ENCODE measurements around the gene DOCK2. TPM values are rescaled to one million over a fixed set of nuclear protein-coding genes. Genes with fewer than 3 reads are reported as not detected.

The DOCK2 gene
- total RNA-seq, 1 donor from 2014 or later = 13.6 TPM

DNA sequence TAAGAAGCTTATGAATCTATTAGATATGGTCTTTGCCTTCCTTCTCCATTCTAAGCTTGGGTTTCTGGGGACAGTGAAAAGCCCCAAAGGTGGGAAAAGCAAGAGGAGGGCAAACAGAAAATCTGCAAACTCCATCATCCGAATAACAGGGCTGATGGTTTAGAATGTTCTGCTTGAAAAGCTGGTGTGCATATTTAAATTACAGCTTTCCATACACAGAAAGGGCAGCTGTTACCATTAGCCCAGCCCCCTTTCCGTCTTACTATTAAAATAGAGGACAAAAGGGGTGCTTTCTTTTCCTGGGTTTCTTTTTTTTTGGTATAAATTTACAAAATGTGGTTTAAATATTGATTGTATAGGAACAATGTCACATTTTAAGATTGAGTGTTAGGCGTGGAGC lies 321.2 kb downstream of the DOCK2 start:
- no peaks in the 10 kb centered on the region for H3K4me1 ChIP-seq (ENCODE audit: control insufficient read depth in 3 of 3, insufficient read depth in 3 of 3, low read length in 3 of 3)
- H3K4me3 ChIP-seq (ENCODE audit: low read length in 3 of 3) = no peak overlapping the region
- H3K27ac ChIP-seq (ENCODE audit: low read depth, low read length) = no peak overlapping the region
- no peaks in the 10 kb centered on the region for H3K9me3 ChIP-seq (ENCODE audit: control insufficient read depth in 3 of 3, low read length in 3 of 3)
- H3K9ac ChIP-seq (ENCODE audit: low read depth in 1 of 3, low read length in 3 of 3) = no peak overlapping the region
- H3K36me3 ChIP-seq (ENCODE audit: control insufficient read depth in 3 of 3, insufficient read depth in 3 of 3, low read length in 3 of 3) = no peaks in the 10 kb centered on the region
- peaks cover 0 to 7% (median 0%) of the 10 kb centered on the region in 3 donors for H3K27me3 ChIP-seq (ENCODE audit: control insufficient read depth in 3 of 3, insufficient read depth in 3 of 3, low read length in 3 of 3)

DNA sequence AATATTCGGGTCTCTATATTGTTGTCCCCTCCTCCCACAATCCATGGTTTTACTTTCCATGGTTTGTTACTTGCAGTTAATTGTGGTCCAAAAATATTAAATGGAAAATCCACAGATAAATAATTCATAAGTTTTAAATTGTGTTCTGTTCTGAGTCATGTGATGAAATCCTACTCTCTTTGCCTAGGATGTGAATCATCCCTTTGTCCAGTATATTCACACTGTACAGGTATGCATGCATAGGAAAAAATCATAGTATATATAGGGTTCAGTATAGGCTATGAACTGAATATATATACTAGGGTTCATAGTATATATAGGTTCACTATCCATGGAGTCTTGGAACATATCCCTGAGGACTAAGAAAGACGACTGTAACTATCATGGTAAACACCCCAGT lies 323.6 kb downstream of the DOCK2 start:
- Histone ChIP-seq H3K27ac (ENCODE audit: low read depth, low read length) (no peak overlapping the region), H3K4me3 (ENCODE audit: low read length in 3 of 3) (no peak overlapping the region), H3K4me1 (ENCODE audit: control insufficient read depth in 3 of 3, insufficient read depth in 3 of 3, low read length in 3 of 3) (no peaks in the 10 kb centered on the region), H3K9me3 (ENCODE audit: control insufficient read depth in 3 of 3, low read length in 3 of 3) (no peaks in the 10 kb centered on the region), H3K27me3 (ENCODE audit: control insufficient read depth in 3 of 3, insufficient read depth in 3 of 3, low read length in 3 of 3) (peaks cover 0 to 3% (median 0%) of the 10 kb centered on the region in 3 donors), H3K36me3 (ENCODE audit: control insufficient read depth in 3 of 3, insufficient read depth in 3 of 3, low read length in 3 of 3) (no peaks in the 10 kb centered on the region), H3K9ac (ENCODE audit: low read depth in 1 of 3, low read length in 3 of 3) (no peak overlapping the region)

DNA sequence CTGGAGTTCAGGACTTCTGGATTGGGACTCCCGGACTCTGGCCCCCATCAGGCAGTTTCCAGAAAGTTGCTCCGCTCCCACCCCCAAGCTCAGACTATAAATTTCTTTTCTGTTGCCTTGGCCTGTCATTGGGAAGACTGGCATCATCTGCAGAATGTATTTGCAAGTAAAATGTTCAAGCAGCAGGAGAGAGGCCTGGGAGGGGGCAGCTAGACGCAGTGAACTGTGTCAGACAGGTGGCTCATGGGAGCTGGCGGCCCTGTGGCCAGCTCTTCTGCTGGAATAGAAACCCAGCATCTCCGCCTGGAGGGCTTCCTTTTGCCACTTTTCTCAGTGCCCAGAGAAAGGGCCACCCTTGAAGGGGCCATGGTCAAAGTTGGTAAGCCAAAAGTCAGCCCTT lies 327.2 kb downstream of the DOCK2 start:
- no peaks in the 10 kb centered on the region for H3K9me3 ChIP-seq (ENCODE audit: control insufficient read depth in 3 of 3, low read length in 3 of 3)
- H3K9ac ChIP-seq (ENCODE audit: low read depth in 1 of 3, low read length in 3 of 3) = no peak overlapping the region
- peaks cover 0 to 3% (median 0%) of the 10 kb centered on the region in 3 donors for H3K27me3 ChIP-seq (ENCODE audit: control insufficient read depth in 3 of 3, insufficient read depth in 3 of 3, low read length in 3 of 3)
- no peaks in the 10 kb centered on the region for H3K36me3 ChIP-seq (ENCODE audit: control insufficient read depth in 3 of 3, insufficient read depth in 3 of 3, low read length in 3 of 3)
- H3K4me1 ChIP-seq (ENCODE audit: control insufficient read depth in 3 of 3, insufficient read depth in 3 of 3, low read length in 3 of 3) = no peaks in the 10 kb centered on the region
- no peak overlapping the region for H3K4me3 ChIP-seq (ENCODE audit: low read length in 3 of 3)
- no peak overlapping the region for H3K27ac ChIP-seq (ENCODE audit: low read depth, low read length)

DNA sequence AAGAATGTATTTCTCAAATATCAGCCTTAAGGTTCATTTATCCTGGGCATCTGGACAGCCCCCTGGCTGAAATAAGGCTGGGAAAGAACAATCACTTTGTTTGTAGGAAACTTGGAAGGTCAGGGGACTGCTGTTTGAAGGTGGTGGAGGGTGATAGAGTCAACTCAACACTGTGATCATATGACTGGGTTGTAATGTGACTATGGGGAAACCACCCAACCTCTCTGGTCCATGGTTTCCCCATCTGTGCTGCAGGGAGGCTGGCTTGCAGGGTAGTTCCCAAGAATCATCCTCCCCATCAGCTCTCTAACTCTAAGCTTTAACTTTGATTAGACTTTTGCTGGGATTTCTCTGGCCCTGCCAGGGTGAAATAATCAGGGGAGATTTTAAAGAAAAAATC lies 333.3 kb downstream of the DOCK2 start:
- Histone ChIP-seq H3K4me1 (ENCODE audit: control insufficient read depth in 3 of 3, insufficient read depth in 3 of 3, low read length in 3 of 3) (no peaks in the 10 kb centered on the region), H3K36me3 (ENCODE audit: control insufficient read depth in 3 of 3, insufficient read depth in 3 of 3, low read length in 3 of 3) (no peaks in the 10 kb centered on the region), H3K9me3 (ENCODE audit: control insufficient read depth in 3 of 3, low read length in 3 of 3) (no peaks in the 10 kb centered on the region), H3K4me3 (ENCODE audit: low read length in 3 of 3) (no peak overlapping the region), H3K27ac (ENCODE audit: low read depth, low read length) (no peak overlapping the region), H3K9ac (ENCODE audit: low read depth in 1 of 3, low read length in 3 of 3) (no peak overlapping the region), H3K27me3 (ENCODE audit: control insufficient read depth in 3 of 3, insufficient read depth in 3 of 3, low read length in 3 of 3) (peaks cover 0 to 3% (median 0%) of the 10 kb centered on the region in 3 donors)

DNA sequence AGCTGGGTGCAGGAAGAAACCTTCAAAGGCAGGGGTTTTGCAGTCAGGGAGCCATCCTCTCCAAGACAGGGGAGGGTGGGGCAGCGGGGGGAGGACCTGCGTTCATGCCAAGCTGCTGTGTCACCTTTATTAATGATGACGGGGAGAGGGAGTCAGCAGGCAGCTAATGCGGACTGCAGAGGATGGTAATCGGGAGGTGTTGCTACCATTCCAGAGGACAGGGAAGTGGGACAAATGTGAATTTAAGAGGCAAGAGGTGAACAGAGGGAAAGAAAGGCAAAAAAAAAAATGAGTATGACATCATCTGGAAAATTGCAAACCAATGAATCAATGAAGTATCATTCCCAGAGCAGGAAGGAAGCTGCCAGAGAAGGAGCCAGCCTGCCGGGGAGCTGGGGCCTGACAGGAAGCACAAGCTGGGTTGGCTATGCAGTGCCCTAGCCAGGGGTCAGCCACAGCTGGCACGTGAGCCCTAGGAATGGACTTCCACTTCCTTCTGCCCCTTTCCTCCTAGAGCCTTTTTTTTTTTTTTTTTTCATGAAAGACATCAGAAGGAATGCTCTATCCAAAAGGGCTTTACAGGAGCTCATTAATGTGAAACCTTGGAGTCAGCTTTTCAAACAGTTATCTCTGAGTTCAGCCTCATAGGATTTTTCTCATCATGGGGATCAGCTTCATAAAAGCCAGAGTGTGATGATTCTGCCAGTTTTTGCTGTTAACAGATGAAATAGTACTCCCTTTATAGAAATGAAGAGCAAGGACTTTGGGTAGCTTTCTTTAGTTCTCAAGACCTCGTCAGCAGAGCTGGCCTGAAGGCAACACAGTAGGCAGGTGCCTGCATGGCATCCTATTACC lies 334.1 kb downstream of the DOCK2 start:
- H3K4me3 ChIP-seq (ENCODE audit: low read length in 3 of 3) = no peak overlapping the region
- no peaks in the 10 kb centered on the region for H3K4me1 ChIP-seq (ENCODE audit: control insufficient read depth in 3 of 3, insufficient read depth in 3 of 3, low read length in 3 of 3)
- H3K9ac ChIP-seq (ENCODE audit: low read depth in 1 of 3, low read length in 3 of 3) = no peak overlapping the region
- H3K27me3 ChIP-seq (ENCODE audit: control insufficient read depth in 3 of 3, insufficient read depth in 3 of 3, low read length in 3 of 3) = peaks cover 0 to 3% (median 0%) of the 10 kb centered on the region in 3 donors
- no peaks in the 10 kb centered on the region for H3K36me3 ChIP-seq (ENCODE audit: control insufficient read depth in 3 of 3, insufficient read depth in 3 of 3, low read length in 3 of 3)
- H3K9me3 ChIP-seq (ENCODE audit: control insufficient read depth in 3 of 3, low read length in 3 of 3) = no peaks in the 10 kb centered on the region
- H3K27ac ChIP-seq (ENCODE audit: low read depth, low read length) = no peak overlapping the region

GRCh38 chr5:169971780-169972179 lies 334.7 kb downstream of the DOCK2 start:
- Histone ChIP-seq H3K9ac (ENCODE audit: low read depth in 1 of 3, low read length in 3 of 3) (no peak overlapping the region), H3K27ac (ENCODE audit: low read depth, low read length) (no peak overlapping the region), H3K9me3 (ENCODE audit: control insufficient read depth in 3 of 3, low read length in 3 of 3) (no peaks in the 10 kb centered on the region), H3K27me3 (ENCODE audit: control insufficient read depth in 3 of 3, insufficient read depth in 3 of 3, low read length in 3 of 3) (peaks cover 0 to 3% (median 0%) of the 10 kb centered on the region in 3 donors), H3K4me3 (ENCODE audit: low read length in 3 of 3) (no peak overlapping the region), H3K4me1 (ENCODE audit: control insufficient read depth in 3 of 3, insufficient read depth in 3 of 3, low read length in 3 of 3) (no peaks in the 10 kb centered on the region), H3K36me3 (ENCODE audit: control insufficient read depth in 3 of 3, insufficient read depth in 3 of 3, low read length in 3 of 3) (no peaks in the 10 kb centered on the region)

DNA sequence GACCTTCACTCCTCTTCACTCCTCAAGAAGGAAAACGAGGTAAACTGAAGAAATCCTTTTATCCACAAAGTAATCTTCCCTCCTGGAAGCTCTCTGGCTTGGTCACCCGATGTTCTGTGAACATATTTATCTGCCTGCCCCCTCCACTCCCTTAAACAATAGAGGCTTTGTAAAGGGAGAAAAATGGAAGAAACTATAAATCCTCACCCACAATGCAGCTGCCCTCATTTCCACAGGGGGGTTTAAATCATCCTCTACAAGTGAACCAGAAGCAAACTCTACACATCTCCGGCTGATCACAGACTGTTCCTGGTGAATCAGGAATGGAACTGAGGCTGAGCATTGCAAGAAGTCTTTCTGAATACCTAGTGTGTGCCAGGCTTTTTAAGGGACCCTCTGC lies 336.0 kb downstream of the DOCK2 start:
- Histone ChIP-seq H3K36me3 (ENCODE audit: control insufficient read depth in 3 of 3, insufficient read depth in 3 of 3, low read length in 3 of 3) (no peaks in the 10 kb centered on the region), H3K27me3 (ENCODE audit: control insufficient read depth in 3 of 3, insufficient read depth in 3 of 3, low read length in 3 of 3) (peaks cover 0 to 14% (median 0%) of the 10 kb centered on the region in 3 donors), H3K27ac (ENCODE audit: low read depth, low read length) (no peak overlapping the region), H3K9me3 (ENCODE audit: control insufficient read depth in 3 of 3, low read length in 3 of 3) (no peaks in the 10 kb centered on the region), H3K9ac (ENCODE audit: low read depth in 1 of 3, low read length in 3 of 3) (no peak overlapping the region), H3K4me1 (ENCODE audit: control insufficient read depth in 3 of 3, insufficient read depth in 3 of 3, low read length in 3 of 3) (no peaks in the 10 kb centered on the region), H3K4me3 (ENCODE audit: low read length in 3 of 3) (no peak overlapping the region)

- H3K27me3 ChIP-seq (ENCODE audit: control insufficient read depth in 3 of 3, insufficient read depth in 3 of 3, low read length in 3 of 3) = peaks cover 0 to 24% (median 0%) of the 10 kb centered on the region in 3 donors
- H3K9ac ChIP-seq (ENCODE audit: low read depth in 1 of 3, low read length in 3 of 3) = no peak overlapping the region
Measured at GRCh38 chr5:169974121-169974770, 337.2 kb downstream of the DOCK2 start.

GRCh38 chr5:169978714-169979113 lies 341.6 kb downstream of the DOCK2 start:
- H3K9ac ChIP-seq (ENCODE audit: low read depth in 1 of 3, low read length in 3 of 3) = no peak overlapping the region
- H3K4me3 ChIP-seq (ENCODE audit: low read length in 3 of 3) = no peak overlapping the region
- H3K27me3 ChIP-seq (ENCODE audit: control insufficient read depth in 3 of 3, insufficient read depth in 3 of 3, low read length in 3 of 3) = peaks cover 0 to 33% (median 0%) of the 10 kb centered on the region in 3 donors

More at GRCh38 chr5:169974121-169974770, 337.2 kb downstream of the DOCK2 start:
- Histone ChIP-seq H3K36me3 (ENCODE audit: control insufficient read depth in 3 of 3, insufficient read depth in 3 of 3, low read length in 3 of 3) (no peaks in the 10 kb centered on the region), H3K9me3 (ENCODE audit: control insufficient read depth in 3 of 3, low read length in 3 of 3) (no peaks in the 10 kb centered on the region), H3K27ac (ENCODE audit: low read depth, low read length) (no peak overlapping the region), H3K4me3 (ENCODE audit: low read length in 3 of 3) (no peak overlapping the region), H3K4me1 (ENCODE audit: control insufficient read depth in 3 of 3, insufficient read depth in 3 of 3, low read length in 3 of 3) (no peaks in the 10 kb centered on the region)

GRCh38 chr5:169979871-169980270 lies 342.8 kb downstream of the DOCK2 start:
- H3K27me3 ChIP-seq (ENCODE audit: control insufficient read depth in 3 of 3, insufficient read depth in 3 of 3, low read length in 3 of 3) = peaks cover 0 to 35% (median 0%) of the 10 kb centered on the region in 3 donors
- no peak overlapping the region for H3K27ac ChIP-seq (ENCODE audit: low read depth, low read length)
- H3K9me3 ChIP-seq (ENCODE audit: control insufficient read depth in 3 of 3, low read length in 3 of 3) = no peaks in the 10 kb centered on the region
- no peaks in the 10 kb centered on the region for H3K36me3 ChIP-seq (ENCODE audit: control insufficient read depth in 3 of 3, insufficient read depth in 3 of 3, low read length in 3 of 3)
- no peak overlapping the region for H3K4me3 ChIP-seq (ENCODE audit: low read length in 3 of 3)
- H3K4me1 ChIP-seq (ENCODE audit: control insufficient read depth in 3 of 3, insufficient read depth in 3 of 3, low read length in 3 of 3) = no peaks in the 10 kb centered on the region
- no peak overlapping the region for H3K9ac ChIP-seq (ENCODE audit: low read depth in 1 of 3, low read length in 3 of 3)

More at GRCh38 chr5:169978714-169979113, 341.6 kb downstream of the DOCK2 start:
- H3K27ac ChIP-seq (ENCODE audit: low read depth, low read length) = no peak overlapping the region
- no peaks in the 10 kb centered on the region for H3K36me3 ChIP-seq (ENCODE audit: control insufficient read depth in 3 of 3, insufficient read depth in 3 of 3, low read length in 3 of 3)
- no peaks in the 10 kb centered on the region for H3K9me3 ChIP-seq (ENCODE audit: control insufficient read depth in 3 of 3, low read length in 3 of 3)
- no peaks in the 10 kb centered on the region for H3K4me1 ChIP-seq (ENCODE audit: control insufficient read depth in 3 of 3, insufficient read depth in 3 of 3, low read length in 3 of 3)
